ENCODE results near the gene TTF1.

The TTF1 gene

DNA sequence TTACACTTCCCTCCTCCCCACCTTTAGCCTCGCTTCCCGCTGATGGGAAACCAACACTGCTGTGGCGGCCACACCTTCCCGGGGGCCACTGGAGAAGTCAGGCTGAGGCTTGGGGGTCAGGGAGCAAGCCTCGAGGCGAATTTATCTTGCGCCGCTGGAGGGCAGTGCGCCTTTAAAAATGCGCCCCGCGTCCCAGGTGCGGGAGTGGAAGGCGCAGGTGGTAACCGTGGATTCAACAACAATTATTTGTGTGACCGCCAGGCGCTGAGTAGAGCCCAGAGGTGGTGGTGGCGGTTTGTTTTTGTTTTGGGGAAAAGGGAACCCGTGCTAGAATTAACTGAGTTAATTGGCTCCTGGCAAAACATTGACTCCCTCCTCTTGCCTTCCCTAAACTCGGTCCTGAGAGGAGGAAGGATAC lies 4.5 kb upstream of the TTF1 start:
- TF ChIP-seq POLR2AphosphoS5 (IDR thresholded peaks at IDR 0.05; ENCODE audit: low read depth, low read length) (no peak), POLR2A (IDR thresholded peaks at IDR 0.05; ENCODE audit: low read depth, low read length) (no peak), TAF1 (IDR thresholded peaks at IDR 0.05; ENCODE audit: borderline replicate concordance, low read depth, low read length) (no peak)
- FAIRE-seq: peak; percentile 87
- peak; percentile 59 for DNase-seq (ENCODE audit: insufficient read length)

DNA sequence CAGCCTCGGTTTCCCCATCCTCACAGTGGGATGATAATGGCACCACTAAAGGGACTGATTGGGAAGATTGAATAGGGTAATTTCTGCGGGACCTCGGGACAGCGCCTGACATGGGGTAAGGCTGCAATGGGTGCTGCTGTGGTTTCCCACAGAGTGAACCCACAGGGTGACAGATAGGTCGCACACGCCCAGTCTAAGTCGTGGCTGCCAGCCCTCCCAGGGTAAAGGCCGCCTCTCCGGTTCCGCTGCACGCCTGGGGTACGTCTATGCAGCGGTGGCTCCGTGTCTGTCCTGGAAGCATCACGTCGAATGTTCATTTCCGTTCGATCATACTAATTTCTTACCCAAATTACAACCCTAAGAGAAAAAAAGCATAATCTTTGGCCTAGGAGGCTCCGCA lies 4.0 kb upstream of the TTF1 start:
- no peak for FAIRE-seq
- TF ChIP-seq TAF1 (IDR thresholded peaks at IDR 0.05; ENCODE audit: borderline replicate concordance, low read depth, low read length) (no peak), POLR2A (IDR thresholded peaks at IDR 0.05; ENCODE audit: low read depth, low read length) (no peak)
- DNase-seq (ENCODE audit: insufficient read length): no peak

DNA sequence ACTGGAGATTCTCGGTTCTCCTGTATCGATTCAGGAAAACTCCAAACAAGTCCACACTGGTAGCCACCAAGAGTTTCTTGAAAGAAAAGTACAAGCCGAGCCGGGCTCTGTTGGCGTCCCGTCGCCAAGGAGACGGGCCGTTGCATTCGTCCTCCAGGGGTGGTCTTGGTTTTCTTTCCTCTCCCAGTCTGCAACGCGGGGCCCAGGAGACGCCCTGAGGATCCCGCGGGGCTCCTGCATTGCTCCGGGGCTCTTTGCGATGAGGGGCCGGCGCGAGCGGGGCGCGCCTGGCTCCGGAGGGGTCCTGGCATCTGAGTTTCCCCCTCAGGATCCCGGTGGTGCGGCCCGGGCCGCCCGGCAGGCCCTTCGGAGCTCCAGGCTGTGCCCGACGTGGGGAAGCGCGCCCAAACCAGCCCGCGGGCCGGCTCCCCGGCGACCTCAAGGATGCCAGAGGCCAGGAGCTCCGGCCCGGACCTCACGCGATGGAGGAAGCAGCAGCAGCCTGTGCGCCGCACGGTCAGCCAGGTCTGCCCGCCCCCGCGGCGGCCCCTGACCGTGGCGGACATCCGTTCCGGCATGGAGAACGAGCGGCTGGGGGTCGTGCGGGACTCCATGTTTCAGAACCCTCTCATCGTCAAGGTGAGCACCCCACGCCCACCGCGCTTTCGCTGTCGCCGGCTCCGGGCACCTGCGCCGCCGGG lies 3.3 kb upstream of the TTF1 start, which contains the start of gene CFAP77:
Gene CFAP77 (plus strand): TSS at position 384 of the 701 bp plus-strand sequence. CDS start 61 bp downstream, at position 445.
- FAIRE-seq (no peak), DNase-seq (ENCODE audit: insufficient read length) (peak; percentile 54)
- TF ChIP-seq POLR2A (IDR thresholded peaks at IDR 0.05; ENCODE audit: low read depth, low read length) (no peak), POLR2AphosphoS5 (IDR thresholded peaks at IDR 0.05; ENCODE audit: low read depth, low read length) (no peak), TAF1 (IDR thresholded peaks at IDR 0.05; ENCODE audit: borderline replicate concordance, low read depth, low read length) (no peak)

DNA sequence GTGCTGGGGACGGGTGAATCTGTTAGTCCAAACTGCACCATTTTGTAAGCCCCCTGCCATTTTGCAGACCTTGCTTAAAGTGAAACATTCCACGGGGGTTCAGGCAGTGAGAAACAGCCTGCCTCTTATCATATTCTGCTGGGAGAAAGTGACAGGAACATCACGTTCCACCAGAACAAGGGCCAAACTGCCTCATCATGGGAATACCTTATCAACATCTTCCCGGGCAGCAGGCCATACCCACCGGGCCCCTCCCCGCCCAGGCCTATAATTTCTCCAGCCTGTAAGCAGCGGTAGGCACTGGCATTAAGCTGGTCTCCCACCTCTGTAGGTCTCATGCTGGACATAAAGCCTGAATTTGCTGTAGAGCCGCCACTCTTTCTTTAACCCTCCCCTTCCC lies 1.9 kb upstream of the TTF1 start:
- DNase-seq (ENCODE audit: insufficient read length): no peak
- no peak for TF ChIP-seq POLR2AphosphoS5 (IDR thresholded peaks at IDR 0.05; ENCODE audit: low read depth, low read length)
- TF ChIP-seq TAF1 (IDR thresholded peaks at IDR 0.05; ENCODE audit: borderline replicate concordance, low read depth, low read length): no peak
- no peak for TF ChIP-seq POLR2A (IDR thresholded peaks at IDR 0.05; ENCODE audit: low read depth, low read length)
- no peak for FAIRE-seq

DNA sequence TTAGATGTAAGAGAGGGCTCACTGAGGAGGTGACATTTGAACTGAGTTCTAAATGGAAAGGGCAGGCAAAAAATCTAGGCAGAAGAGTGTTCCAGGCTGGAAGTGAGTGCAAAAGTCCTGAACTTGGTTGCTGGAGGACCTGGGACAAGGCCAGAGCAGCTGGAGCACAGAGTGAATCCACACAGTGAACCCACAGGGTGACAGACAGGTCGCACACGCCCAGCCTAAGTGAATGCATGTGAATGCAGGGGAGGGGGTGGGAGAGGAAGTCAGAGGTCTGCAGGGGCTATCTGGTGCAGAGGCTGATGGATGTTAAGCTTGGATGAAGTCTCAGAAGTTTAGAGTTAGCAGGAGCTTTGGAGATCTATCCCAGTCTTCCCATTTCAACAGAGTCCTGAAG lies 556 bp upstream of the TTF1 start:
- FAIRE-seq: no peak
- DNase-seq (ENCODE audit: insufficient read length): no peak
- TF ChIP-seq TAF1 (IDR thresholded peaks at IDR 0.05; ENCODE audit: borderline replicate concordance, low read depth, low read length) (no peak), POLR2AphosphoS5 (IDR thresholded peaks at IDR 0.05; ENCODE audit: low read depth, low read length) (no peak), POLR2A (IDR thresholded peaks at IDR 0.05; ENCODE audit: low read depth, low read length) (no peak)

DNA sequence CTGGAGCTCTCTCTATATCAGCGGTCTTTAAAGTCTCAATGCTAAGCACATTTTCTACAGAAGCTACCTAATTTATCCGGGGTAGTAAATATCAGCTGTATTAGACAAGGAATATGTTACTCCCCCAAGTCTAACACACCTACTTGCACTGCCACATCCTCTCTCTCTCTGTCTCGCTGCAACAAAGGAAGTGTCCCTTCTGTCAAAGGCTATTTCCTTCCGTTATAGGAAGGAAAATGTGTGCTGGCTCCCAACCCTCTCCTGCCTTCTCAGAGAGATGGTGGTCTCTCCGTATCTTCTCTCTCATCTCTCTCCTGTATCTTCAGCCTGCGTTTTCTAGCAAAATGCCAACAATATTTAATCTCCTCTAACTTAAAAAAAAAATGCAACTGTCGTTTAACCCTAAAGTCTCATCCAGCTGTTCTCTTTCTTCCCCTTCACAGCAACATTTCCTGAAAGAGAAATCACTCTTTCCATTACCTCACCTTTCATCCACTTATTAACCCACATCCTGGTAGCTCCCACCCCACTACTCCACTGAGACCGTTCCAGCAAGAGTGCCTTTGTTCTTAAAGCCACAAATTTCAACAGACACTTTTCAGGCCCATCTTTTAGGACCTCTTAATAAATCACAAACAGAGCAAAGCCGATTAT lies 2.3 kb downstream of the TTF1 start:
- no peak for TF ChIP-seq POLR2A (IDR thresholded peaks at IDR 0.05; ENCODE audit: low read depth, low read length)
- TF ChIP-seq POLR2AphosphoS5 (IDR thresholded peaks at IDR 0.05; ENCODE audit: low read depth, low read length): no peak
- no peak for TF ChIP-seq TAF1 (IDR thresholded peaks at IDR 0.05; ENCODE audit: borderline replicate concordance, low read depth, low read length)
- DNase-seq (ENCODE audit: insufficient read length) (no peak), FAIRE-seq (no peak)

DNA sequence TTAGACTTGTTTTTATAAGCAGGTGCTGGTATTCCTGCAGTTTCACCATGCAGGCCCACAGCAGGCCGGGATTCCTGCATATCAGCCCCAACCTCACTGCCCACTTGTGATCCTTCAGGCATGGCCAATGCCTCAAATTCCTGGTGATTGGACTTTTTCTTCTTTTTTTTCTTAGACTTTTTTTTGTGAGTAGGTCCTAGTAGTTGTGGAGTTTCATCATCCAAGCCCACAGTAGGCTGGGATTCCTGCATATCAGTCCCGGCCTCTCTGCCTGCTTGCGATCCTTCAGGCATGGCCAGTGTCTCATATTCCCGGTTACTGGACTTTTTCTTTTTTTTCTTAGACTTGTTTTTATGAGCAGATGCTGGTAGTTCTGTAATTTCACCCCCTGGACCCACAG lies 4.8 kb downstream of the TTF1 start:
- FAIRE-seq: no peak

DNA sequence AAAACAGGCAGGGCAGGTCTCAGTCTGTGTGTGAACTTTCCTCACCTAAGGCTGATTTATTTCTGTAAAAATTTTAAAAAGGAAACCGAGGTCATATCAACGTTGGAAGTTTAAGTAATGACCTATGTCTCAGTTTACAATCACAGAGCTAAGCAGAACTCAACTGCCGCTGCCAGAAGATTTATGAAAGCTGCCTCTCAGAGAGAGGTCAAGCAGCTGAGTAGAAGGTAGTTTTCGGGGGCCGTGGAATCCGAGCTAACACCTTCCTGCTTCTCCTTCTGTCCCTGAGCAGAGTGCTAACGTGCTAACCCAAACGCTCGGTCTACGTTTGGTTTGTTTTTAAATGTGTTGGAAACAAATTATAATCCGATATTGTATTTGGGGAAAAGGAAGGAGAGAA lies 11.1 kb downstream of the TTF1 start:
- DNase-seq (ENCODE audit: insufficient read length) (no peak), FAIRE-seq (no peak)
- TF ChIP-seq POLR2AphosphoS5 (IDR thresholded peaks at IDR 0.05; ENCODE audit: low read depth, low read length) (no peak), POLR2A (IDR thresholded peaks at IDR 0.05; ENCODE audit: low read depth, low read length) (no peak), TAF1 (IDR thresholded peaks at IDR 0.05; ENCODE audit: borderline replicate concordance, low read depth, low read length) (no peak)

More for the DNA sequence above, 4.8 kb downstream of the TTF1 start:
- TF ChIP-seq POLR2A (IDR thresholded peaks at IDR 0.05; ENCODE audit: low read depth, low read length) (no peak), POLR2AphosphoS5 (IDR thresholded peaks at IDR 0.05; ENCODE audit: low read depth, low read length) (no peak), TAF1 (IDR thresholded peaks at IDR 0.05; ENCODE audit: borderline replicate concordance, low read depth, low read length) (no peak)
- DNase-seq (ENCODE audit: insufficient read length): no peak

DNA sequence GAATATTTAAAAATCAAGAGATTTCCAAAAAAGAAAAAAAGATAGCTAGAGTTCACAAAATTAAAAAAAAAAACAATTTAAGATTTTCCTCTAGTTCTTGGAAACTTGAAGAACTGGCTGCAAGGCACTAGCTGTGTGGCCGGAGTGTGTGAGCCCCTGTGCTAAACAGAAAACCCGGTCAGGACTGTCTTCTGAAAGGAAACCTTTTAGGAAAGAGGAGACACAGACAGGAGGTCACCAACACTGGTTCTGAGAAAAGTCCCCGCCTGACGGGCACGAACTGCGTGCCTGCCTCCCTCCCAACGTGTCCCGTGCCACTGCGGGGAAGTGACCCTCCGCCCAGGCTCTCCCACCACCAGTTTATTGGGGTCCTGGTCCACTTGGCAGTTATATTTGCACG lies 15.2 kb downstream of the TTF1 start:
- FAIRE-seq: no peak
- DNase-seq (ENCODE audit: insufficient read length): no peak
- no peak for TF ChIP-seq POLR2AphosphoS5 (IDR thresholded peaks at IDR 0.05; ENCODE audit: low read depth, low read length)
- TF ChIP-seq TAF1 (IDR thresholded peaks at IDR 0.05; ENCODE audit: borderline replicate concordance, low read depth, low read length): no peak
- TF ChIP-seq POLR2A (IDR thresholded peaks at IDR 0.05; ENCODE audit: low read depth, low read length): no peak

DNA sequence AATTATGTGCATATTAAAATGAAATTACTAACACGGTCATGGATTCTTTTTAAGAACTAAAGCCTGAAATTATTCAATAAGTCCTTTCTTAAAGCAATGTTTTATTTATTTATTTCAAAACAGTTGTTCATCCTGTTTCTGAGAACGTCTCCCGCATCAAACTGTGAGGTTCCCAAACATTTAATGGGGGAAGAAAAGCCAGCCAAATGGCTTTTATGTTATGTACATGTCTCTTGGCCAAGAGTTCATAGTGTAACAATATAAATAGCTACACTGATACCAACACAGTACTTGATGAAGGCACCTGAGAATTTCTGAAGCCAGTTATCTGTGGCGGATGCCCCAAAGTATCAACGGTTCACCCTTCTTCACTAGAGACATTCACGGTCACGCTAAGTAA lies 15.7 kb downstream of the TTF1 start:
- no peak for DNase-seq (ENCODE audit: insufficient read length)
- no peak for FAIRE-seq
- no peak for TF ChIP-seq POLR2AphosphoS5 (IDR thresholded peaks at IDR 0.05; ENCODE audit: low read depth, low read length)
- TF ChIP-seq TAF1 (IDR thresholded peaks at IDR 0.05; ENCODE audit: borderline replicate concordance, low read depth, low read length): no peak

DNA sequence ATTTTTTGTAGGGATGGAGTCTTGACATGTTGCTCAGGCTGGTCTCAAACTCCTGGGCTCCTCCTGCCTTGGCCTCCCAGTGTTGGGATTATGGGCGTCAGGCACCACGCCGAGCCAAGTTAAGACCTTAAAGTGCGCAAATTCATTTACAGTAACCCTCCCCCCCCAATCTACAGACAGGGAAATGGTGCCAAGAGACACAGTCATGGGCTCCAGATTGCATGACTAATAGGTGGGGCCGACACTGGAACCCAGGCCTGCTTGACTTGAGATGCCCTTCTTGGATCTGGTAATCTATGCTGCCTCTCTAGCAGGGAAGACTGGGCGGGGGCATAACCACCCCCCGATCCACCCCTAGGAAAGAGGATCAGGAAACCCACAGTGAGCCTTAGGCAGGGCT lies 19.5 kb downstream of the TTF1 start:
- DNase-seq (ENCODE audit: insufficient read length): no peak
- no peak for FAIRE-seq
- TF ChIP-seq POLR2A (IDR thresholded peaks at IDR 0.05; ENCODE audit: low read depth, low read length) (no peak), POLR2AphosphoS5 (IDR thresholded peaks at IDR 0.05; ENCODE audit: low read depth, low read length) (no peak), TAF1 (IDR thresholded peaks at IDR 0.05; ENCODE audit: borderline replicate concordance, low read depth, low read length) (no peak)

DNA sequence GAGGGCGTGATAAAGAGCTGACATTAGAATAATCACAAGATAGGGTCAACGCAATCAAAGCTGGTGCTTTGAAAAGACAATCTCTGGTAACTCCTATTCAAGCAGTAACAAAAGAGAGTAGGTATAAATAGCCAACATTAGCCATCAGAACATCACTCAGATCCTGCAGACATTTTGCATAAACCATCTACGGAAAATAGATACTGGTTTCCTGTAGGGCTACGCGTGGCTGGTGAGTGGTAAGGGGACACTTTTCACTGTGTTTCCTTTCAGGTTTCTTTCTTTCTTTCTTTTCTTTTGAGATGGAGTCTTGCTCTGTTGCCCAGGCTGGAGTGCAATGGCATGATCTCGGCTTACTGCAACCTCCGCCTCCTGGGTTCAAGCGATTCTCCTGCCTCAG lies 22.3 kb downstream of the TTF1 start:
- TF ChIP-seq POLR2AphosphoS5 (IDR thresholded peaks at IDR 0.05; ENCODE audit: low read depth, low read length): no peak
- no peak for TF ChIP-seq TAF1 (IDR thresholded peaks at IDR 0.05; ENCODE audit: borderline replicate concordance, low read depth, low read length)
- TF ChIP-seq POLR2A (IDR thresholded peaks at IDR 0.05; ENCODE audit: low read depth, low read length): no peak
- FAIRE-seq (peak; percentile 83), DNase-seq (ENCODE audit: insufficient read length) (no peak)
